IPS-NIHi7 (cell line): ENCODE results near the gene UBASH3A.
"Not testable (repeated sequence)": the region's sequence is repeated elsewhere in the genome, so short reads cannot be mapped to it uniquely, and the experiment has no call there.

Source experiments
- DNase-seq: peaks from one replicate; pipeline ENCODE4 v3.0.0; 2012; ENCODE audit warnings: mixed read lengths; ENCODE audit errors: extremely low spot score

The UBASH3A gene

GRCh38 chr21:42390193-42390592, 13.5 kb upstream of the UBASH3A start:
- no peak for DNase-seq

GRCh38 chr21:42390696-42391095, 13.0 kb upstream of the UBASH3A start:
- no peak for DNase-seq

- DNase-seq = no peak
Measured at GRCh38 chr21:42391297-42391696, 12.4 kb upstream of the UBASH3A start.

GRCh38 chr21:42392731-42393442, 10.8 kb upstream of the UBASH3A start:
- DNase-seq = no peak

- no peak for DNase-seq
Measured at GRCh38 chr21:42393443-42393950, 10.2 kb upstream of the UBASH3A start.

GRCh38 chr21:42395302-42395701, 8.4 kb upstream of the UBASH3A start:
- no peak for DNase-seq

- DNase-seq = no peak
Measured at GRCh38 chr21:42395905-42396651, 7.6 kb upstream of the UBASH3A start, which contains the start of gene TMPRSS3. Gene TMPRSS3, minus strand, starts transcription at chr21:42396052. Its CDS starts 635 bp downstream, at chr21:42395417.

- no peak for DNase-seq
Measured at GRCh38 chr21:42396799-42397745, 6.6 kb upstream of the UBASH3A start.

GRCh38 chr21:42397746-42398394, 5.8 kb upstream of the UBASH3A start:
- DNase-seq = no peak

- DNase-seq = no peak
Measured at GRCh38 chr21:42398436-42399028, 5.2 kb upstream of the UBASH3A start.

GRCh38 chr21:42400525-42400924, 3.2 kb upstream of the UBASH3A start:
- no peak for DNase-seq

- no peak for DNase-seq
Measured at GRCh38 chr21:42401154-42401553, 2.5 kb upstream of the UBASH3A start.

- DNase-seq = no peak
Measured at GRCh38 chr21:42401820-42402251, 1.9 kb upstream of the UBASH3A start.

- no peak for DNase-seq
Measured at GRCh38 chr21:42404539-42404938, 837 bp downstream of the UBASH3A start.

- DNase-seq = no peak
Measured at GRCh38 chr21:42405064-42406013, 1.6 kb downstream of the UBASH3A start.

GRCh38 chr21:42406201-42406621, 2.5 kb downstream of the UBASH3A start:
- DNase-seq = no peak

GRCh38 chr21:42406866-42407265, 3.2 kb downstream of the UBASH3A start:
- no peak for DNase-seq

- no peak for DNase-seq
Measured at GRCh38 chr21:42407476-42407875, 3.8 kb downstream of the UBASH3A start.

GRCh38 chr21:42408718-42409117, 5.0 kb downstream of the UBASH3A start:
- not testable (repeated sequence) for DNase-seq

GRCh38 chr21:42409366-42409765, 5.7 kb downstream of the UBASH3A start:
- DNase-seq = no peak
